ENCODE results near the gene HPCAL1. TPM values are rescaled to one million over a fixed set of nuclear protein-coding genes. Genes with fewer than 3 reads are reported as not detected.
A peak's percentile ranks its signal among the peaks of the same experiment; 100 is the strongest.

The HPCAL1 gene
- total RNA-seq, 1 donor from 2014 or later = 34.6 TPM

- no peak for DNase-seq (ENCODE audit: low spot score)
- TF ChIP-seq CTCF (IDR thresholded peaks at IDR 0.05; ENCODE audit: unreplicated experiment) = no peak
- Mint-ChIP-seq H3K36me3 (ENCODE audit: low read depth, unreplicated experiment) (peaks cover 3% of the 10 kb centered on the region), H3K4me3 (ENCODE audit: unreplicated experiment) (no peak overlapping the region), H3K4me1 (ENCODE audit: unreplicated experiment) (peaks cover 76% of the 10 kb centered on the region), H3K9me3 (ENCODE audit: unreplicated experiment) (no peaks in the 10 kb centered on the region), H3K27me3 (ENCODE audit: unreplicated experiment) (peaks cover 4% of the 10 kb centered on the region), H3K27ac (ENCODE audit: unreplicated experiment) (no peak overlapping the region)
These were observed 26.2 kb downstream of the HPCAL1 start for GRCh38 chr2:10328670-10329579.

DNA sequence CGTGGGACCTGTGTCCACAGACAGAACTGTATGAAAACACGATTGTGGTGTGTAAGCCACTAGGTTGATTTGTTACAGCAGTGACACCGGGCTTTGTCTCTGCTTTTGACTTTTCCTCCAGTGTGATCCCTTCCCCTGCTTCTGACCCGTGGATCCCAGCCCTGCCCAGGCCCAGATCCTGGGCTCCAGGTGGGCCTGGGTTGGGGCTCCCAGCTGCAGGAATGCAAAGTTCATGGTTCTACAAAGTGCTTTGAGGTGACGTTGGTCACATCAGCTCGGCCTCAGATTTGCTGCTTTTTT, 26.8 kb downstream of the HPCAL1 start:
- H3K36me3 Mint-ChIP-seq (ENCODE audit: low read depth, unreplicated experiment) = peaks cover 3% of the 10 kb centered on the region
- peaks cover 70% of the 10 kb centered on the region for H3K4me1 Mint-ChIP-seq (ENCODE audit: unreplicated experiment)
- peaks cover 2% of the 10 kb centered on the region for H3K27me3 Mint-ChIP-seq (ENCODE audit: unreplicated experiment)
- H3K4me3 Mint-ChIP-seq (ENCODE audit: unreplicated experiment) = no peak overlapping the region
- no peak for DNase-seq (ENCODE audit: low spot score)
- no peak overlapping the region for H3K27ac Mint-ChIP-seq (ENCODE audit: unreplicated experiment)
- H3K9me3 Mint-ChIP-seq (ENCODE audit: unreplicated experiment) = no peaks in the 10 kb centered on the region
- no peak for TF ChIP-seq CTCF (IDR thresholded peaks at IDR 0.05; ENCODE audit: unreplicated experiment)

GRCh38 chr2:10329880-10330699, 27.4 kb downstream of the HPCAL1 start:
- Mint-ChIP-seq H3K4me1 (ENCODE audit: unreplicated experiment) (peaks cover 68% of the 10 kb centered on the region), H3K27ac (ENCODE audit: unreplicated experiment) (peak overlapping the region; percentile 36), H3K4me3 (ENCODE audit: unreplicated experiment) (peak overlapping the region; percentile 34), H3K36me3 (ENCODE audit: low read depth, unreplicated experiment) (peaks cover 5% of the 10 kb centered on the region), H3K9me3 (ENCODE audit: unreplicated experiment) (no peaks in the 10 kb centered on the region), H3K27me3 (ENCODE audit: unreplicated experiment) (peaks cover 2% of the 10 kb centered on the region)
- no peak for TF ChIP-seq CTCF (IDR thresholded peaks at IDR 0.05; ENCODE audit: unreplicated experiment)
- DNase-seq (ENCODE audit: low spot score) = no peak

DNA sequence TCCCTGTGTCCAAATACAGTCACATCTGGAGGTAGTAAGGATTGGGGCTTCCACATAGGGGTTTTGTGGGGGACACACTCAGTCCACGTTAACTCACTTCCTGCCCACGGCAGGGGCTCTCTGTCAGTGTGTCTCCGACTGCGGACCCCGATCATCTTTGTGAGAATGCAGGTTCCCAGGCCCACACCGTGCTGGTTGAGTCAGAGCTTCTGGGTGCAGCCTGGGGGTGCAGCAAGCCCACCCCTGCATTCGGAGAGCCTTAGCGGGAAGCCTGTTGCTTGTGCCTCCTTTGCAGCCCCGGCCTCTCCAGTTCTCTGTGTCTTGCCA, 28.0 kb downstream of the HPCAL1 start:
- H3K4me3 Mint-ChIP-seq (ENCODE audit: unreplicated experiment) = no peak overlapping the region
- peaks cover 3% of the 10 kb centered on the region for H3K27me3 Mint-ChIP-seq (ENCODE audit: unreplicated experiment)
- TF ChIP-seq CTCF (IDR thresholded peaks at IDR 0.05; ENCODE audit: unreplicated experiment) = no peak
- H3K27ac Mint-ChIP-seq (ENCODE audit: unreplicated experiment) = no peak overlapping the region
- no peak for DNase-seq (ENCODE audit: low spot score)
- H3K36me3 Mint-ChIP-seq (ENCODE audit: low read depth, unreplicated experiment) = peaks cover 10% of the 10 kb centered on the region
- no peaks in the 10 kb centered on the region for H3K9me3 Mint-ChIP-seq (ENCODE audit: unreplicated experiment)
- H3K4me1 Mint-ChIP-seq (ENCODE audit: unreplicated experiment) = peaks cover 63% of the 10 kb centered on the region

Measured in endothelial cell (in vitro differentiated cells).